Subcutaneous adipose tissue (tissue), 4 donors: ENCODE measurements around the gene RIPK3. TPM values are rescaled to one million over a fixed set of nuclear protein-coding genes. Genes with fewer than 3 reads are reported as not detected.

ENCODE experiments used
- total RNA-seq, 4 donors: library from RNA; depleted of rRNA; stranded (reverse); fragments of >200 nt; gene quantifications; one replicate each; pipeline ENCODE4 v1.1.0, GENCODE V29; 2016
- TF ChIP-seq, protein P1 (sequence below): fragments of 450-650 bp; IDR thresholded peaks from one replicate; pipeline ENCODE4 v1.5.1; 2016; ENCODE audit warnings: low read depth, mild to moderate bottlenecking, control low read depth, antibody characterized with exemption, moderate library complexity

RIPK3 gene
- total RNA-seq, 4 donors from 2014 or later, result 10.3 to 14.3 (median 12.3) TPM

DNA sequence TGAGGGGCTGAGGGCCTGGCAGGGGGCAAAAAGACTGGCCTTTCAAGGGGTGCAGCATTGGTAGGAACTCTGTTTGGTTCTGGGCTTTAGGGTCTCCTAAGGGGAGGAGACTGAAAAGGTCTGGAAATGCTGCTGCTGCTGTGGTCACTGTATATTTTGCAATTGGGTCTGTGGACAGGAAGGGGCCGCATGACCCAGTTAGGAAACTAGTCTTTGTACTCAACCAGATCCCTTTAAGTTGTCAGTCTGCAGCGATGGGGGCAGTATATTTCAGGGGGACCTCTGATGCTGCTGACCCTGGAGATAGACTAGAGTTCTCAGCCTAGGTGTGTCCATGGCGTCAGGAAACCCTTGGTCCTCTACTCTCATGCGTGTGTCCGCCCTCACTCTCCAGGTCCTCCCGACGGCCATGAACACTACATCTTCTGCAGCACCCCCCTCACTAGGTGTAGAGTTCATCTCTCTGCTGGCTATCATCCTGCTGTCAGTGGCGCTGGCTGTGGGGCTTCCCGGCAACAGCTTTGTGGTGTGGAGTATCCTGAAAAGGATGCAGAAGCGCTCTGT, 24.5 kb downstream of the RIPK3 start:
- TF ChIP-seq, protein P1, sequence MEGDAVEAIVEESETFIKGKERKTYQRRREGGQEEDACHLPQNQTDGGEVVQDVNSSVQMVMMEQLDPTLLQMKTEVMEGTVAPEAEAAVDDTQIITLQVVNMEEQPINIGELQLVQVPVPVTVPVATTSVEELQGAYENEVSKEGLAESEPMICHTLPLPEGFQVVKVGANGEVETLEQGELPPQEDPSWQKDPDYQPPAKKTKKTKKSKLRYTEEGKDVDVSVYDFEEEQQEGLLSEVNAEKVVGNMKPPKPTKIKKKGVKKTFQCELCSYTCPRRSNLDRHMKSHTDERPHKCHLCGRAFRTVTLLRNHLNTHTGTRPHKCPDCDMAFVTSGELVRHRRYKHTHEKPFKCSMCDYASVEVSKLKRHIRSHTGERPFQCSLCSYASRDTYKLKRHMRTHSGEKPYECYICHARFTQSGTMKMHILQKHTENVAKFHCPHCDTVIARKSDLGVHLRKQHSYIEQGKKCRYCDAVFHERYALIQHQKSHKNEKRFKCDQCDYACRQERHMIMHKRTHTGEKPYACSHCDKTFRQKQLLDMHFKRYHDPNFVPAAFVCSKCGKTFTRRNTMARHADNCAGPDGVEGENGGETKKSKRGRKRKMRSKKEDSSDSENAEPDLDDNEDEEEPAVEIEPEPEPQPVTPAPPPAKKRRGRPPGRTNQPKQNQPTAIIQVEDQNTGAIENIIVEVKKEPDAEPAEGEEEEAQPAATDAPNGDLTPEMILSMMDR, result no peak

DNA sequence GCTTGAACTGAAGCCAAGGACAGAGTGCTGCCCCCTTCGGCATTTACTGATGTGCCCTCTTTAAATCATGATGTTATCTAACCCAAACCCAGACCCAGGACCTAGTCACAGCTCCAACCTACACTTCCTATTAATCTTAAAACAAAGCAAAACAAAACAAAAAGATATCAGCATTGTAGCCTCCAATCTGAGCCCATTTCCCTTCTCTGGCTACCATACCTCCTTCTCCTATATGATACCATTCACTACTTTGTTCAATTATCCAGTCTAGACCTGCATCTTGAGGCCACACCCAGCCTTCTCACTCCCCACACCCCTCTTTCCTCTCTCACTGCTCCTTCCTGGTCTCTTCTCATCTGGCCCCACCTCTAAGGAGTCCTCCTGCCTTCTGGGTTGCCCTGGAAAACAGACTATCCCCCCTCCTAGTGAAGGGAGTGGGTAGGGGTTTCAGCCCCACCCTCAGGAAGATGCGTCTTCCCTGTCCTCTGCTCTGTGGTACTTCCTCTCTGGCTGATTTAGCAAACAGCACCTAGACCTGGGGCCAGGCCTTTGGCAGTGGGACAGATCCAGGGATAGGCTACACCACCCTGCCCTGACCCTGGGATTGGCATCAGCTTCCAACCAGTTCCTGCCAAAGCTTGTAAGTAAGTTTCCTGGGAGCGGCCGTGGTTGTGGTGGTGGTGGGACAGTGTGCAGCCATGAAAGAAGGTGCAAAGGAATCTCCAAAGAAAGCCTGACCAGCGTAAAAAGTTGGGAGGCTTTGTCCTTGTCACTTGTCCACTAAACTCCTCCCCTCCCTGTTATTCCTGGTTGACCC, 25.2 kb downstream of the RIPK3 start:
- TF ChIP-seq, protein P1, result no peak

DNA sequence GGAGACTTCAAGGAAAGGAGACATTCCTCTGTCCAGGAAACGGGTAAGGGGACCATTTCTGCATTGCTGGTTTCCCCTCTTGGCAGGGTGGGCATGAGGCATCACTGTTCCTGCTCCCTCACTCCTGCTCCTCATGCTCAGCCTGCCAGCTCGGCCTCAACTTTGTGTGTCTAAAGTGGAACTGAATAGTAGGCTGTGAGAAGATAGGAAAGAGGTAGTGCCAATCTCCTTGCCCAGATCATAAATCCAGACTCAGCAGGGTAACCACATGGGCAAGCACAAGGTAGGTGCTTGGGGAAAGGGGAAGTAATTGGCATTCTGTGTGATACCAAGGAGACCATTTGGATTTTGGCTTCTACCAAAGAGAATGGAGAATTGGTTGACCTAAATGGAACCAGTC, 25.9 kb downstream of the RIPK3 start:
- TF ChIP-seq, protein P1, result no peak

DNA sequence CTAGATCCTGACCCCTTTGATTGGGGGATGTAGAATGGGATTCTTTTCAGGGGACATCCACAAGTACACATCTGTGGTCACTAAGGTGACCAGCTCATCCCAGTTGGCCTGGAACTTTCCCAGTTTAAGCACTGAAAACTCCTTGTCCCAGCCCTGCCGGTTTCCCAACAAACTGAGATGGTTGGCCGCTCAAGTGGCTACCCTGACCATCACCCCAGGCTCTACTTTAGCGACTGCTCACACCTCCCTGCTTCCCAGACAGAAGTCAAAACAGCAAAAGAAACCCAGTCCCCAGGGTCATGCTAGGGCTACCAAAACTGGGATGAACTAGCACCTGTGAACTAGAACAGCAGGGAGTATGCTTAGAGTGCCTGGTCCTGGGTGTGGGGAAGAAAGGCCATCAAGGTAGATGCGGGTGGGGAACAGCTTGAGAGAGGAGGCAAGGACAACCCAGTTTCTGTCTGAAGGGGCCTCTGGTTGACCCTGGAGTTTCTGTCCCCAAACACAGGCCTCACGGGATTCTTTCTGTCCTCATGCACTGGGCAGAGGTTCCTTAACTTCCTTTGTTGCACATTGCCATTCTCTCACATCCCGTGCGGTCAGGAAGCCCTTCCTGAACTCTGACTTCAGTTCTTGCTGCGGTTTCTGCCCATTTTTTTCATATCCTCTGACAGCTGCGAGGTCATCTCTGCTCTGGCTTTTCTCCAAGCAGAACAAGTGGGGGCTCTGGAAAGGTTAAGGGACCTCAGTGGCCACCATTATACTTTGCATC, 26.9 kb downstream of the RIPK3 start:
- TF ChIP-seq, protein P1, result no peak

DNA sequence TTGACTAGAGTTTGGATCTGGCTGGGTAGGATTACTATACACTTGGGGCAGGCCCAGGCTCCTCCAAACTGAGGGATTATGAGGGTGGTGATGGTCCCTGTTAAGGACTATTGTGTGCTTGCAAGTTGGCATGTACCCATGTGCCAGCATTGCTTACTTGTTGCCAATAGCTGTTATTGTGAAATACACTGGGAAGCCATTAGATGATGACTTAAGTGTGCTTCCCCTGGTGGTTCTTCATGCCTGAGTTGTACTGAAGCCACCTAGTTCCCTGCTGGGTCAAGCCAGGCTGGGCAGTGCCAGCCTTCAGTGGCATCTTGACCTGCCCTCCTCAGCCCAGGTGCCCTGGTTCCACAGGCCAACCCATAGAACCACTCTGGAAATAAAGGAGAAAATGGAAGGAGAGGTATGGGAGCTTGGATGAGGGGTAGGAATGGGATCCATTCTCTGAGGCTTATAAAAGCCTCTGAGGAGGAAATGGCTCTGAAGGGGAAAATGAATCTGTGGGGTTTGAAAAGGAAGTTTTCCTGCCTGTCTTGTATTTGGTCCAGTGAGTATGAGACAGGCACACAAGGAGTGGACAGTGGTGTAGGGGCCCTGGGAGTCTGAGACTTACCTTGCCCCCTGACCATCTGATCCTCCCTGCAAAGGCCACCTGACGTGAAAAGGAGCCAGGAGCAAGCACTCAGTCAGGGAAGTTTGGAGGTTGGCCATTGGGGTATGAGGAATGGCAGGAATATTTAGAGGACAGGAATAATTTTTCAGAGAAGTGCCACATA, 27.8 kb downstream of the RIPK3 start:
- TF ChIP-seq, protein P1, result no peak

DNA sequence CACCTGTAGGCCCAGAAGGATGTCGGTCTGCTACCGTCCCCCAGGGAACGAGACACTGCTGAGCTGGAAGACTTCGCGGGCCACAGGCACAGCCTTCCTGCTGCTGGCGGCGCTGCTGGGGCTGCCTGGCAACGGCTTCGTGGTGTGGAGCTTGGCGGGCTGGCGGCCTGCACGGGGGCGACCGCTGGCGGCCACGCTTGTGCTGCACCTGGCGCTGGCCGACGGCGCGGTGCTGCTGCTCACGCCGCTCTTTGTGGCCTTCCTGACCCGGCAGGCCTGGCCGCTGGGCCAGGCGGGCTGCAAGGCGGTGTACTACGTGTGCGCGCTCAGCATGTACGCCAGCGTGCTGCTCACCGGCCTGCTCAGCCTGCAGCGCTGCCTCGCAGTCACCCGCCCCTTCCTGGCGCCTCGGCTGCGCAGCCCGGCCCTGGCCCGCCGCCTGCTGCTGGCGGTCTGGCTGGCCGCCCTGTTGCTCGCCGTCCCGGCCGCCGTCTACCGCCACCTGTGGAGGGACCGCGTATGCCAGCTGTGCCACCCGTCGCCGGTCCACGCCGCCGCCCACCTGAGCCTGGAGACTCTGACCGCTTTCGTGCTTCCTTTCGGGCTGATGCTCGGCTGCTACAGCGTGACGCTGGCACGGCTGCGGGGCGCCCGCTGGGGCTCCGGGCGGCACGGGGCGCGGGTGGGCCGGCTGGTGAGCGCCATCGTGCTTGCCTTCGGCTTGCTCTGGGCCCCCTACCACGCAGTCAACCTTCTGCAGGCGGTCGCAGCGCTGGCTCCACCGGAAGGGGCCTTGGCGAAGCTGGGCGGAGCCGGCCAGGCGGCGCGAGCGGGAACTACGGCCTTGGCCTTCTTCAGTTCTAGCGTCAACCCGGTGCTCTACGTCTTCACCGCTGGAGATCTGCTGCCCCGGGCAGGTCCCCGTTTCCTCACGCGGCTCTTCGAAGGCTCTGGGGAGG, 28.9 kb downstream of the RIPK3 start, which contains the start of gene LTB4R:
Gene LTB4R, plus strand, starts transcription at position 857 of the 959 bp plus-strand sequence. CDS start 4,150 bp downstream, outside the sequence.
- TF ChIP-seq, protein P1, result no peak
